Suprapubic skin (tissue), 3 donors: Measurements from ENCODE around the gene NCKAP5.

Experiments used
- CTCF ChIP-seq, 2 donors: fragments of 200-600 bp in 1 of 2; fragments of 450-650 bp in 1 of 2; sonication (generic) in 1 of 2; IDR thresholded peaks; one replicate each; pipeline ENCODE4 v1.5.1; 2016 to 2019; ENCODE audit warnings: antibody characterized with exemption in 2 of 2, mild to moderate bottlenecking in 1 of 2, moderate library complexity in 1 of 2
- POLR2A ChIP-seq, 2 donors: fragments of 450-650 bp; IDR thresholded peaks; one replicate each; pipeline ENCODE4 v1.6.1; 2017; ENCODE audit warnings: antibody characterized with exemption in 2 of 2, mild to moderate bottlenecking in 2 of 2, moderate library complexity in 2 of 2

DNA sequence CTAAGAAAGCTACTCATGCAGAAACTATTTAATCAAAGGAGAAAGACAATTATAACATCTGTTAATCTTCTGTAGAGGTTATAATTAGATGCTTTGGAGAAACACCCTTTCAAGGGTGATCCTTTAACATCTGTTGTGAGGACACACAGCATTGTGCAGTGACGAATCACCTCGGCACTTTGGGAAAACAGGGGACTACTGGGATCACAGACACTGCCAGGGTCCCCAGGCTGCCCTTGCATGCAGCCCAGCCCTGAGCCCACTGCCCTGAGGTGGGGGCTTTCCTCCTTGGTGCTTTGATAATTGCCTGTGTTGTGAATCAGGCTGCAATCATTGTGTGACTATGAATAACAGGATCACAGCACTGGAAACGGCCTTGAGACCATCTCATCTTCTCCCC is 10.6 kb downstream of the NCKAP5 start:
- TF ChIP-seq CTCF (IDR thresholded peaks at IDR 0.05): no peak
- no peak for TF ChIP-seq POLR2A (IDR thresholded peaks at IDR 0.05)
